Fibroblast of the aortic adventitia (primary cell): ENCODE results near the gene GSTO1. TPM values are rescaled to one million over a fixed set of nuclear protein-coding genes. Genes with fewer than 3 reads are reported as not detected.

Source experiments
- DNase-seq: peaks from one replicate; pipeline ENCODE4 v3.0.0-alpha.2; 2010; ENCODE audit warnings: low read depth
- H3K4me3 ChIP-seq: 2 replicates; pipeline ENCODE4 v1.5.1; 2011; ENCODE audit warnings: low read depth, mild to moderate bottlenecking, control low read depth, low read length, moderate library complexity
- CTCF ChIP-seq: IDR thresholded peaks from 2 replicates; pipeline ENCODE4 v1.5.1; 2011; ENCODE audit warnings: mild to moderate bottlenecking, low read length, control low read depth, inconsistent platforms; ENCODE audit not compliant: insufficient read depth
- total RNA-seq: library from RNA; depleted of rRNA; stranded (reverse); fragments of >200 nt; gene quantifications from 2 replicates; pipeline ENCODE4 v1.2.3, GENCODE V29; 2012; ENCODE audit warnings: low replicate concordance

Gene GSTO1
- total RNA-seq, 1 donor: 260 TPM

- TF ChIP-seq CTCF: no peak
- DNase-seq: no peak
- H3K4me3 ChIP-seq: no peak overlapping the region
Observed at GRCh38 chr10:104296687-104297436, 42.2 kb downstream of the GSTO1 start.

- DNase-seq: no peak
- peak; percentile 57 for TF ChIP-seq CTCF
- no peak overlapping the region for H3K4me3 ChIP-seq
Observed at GRCh38 chr10:104297697-104298660, 43.3 kb downstream of the GSTO1 start.

- peak overlapping the region; percentile 28 for H3K4me3 ChIP-seq
- TF ChIP-seq CTCF: no peak
- DNase-seq: peak; percentile 90
Observed at GRCh38 chr10:104299031-104299904, 44.6 kb downstream of the GSTO1 start.

- DNase-seq: peak; percentile 100
- H3K4me3 ChIP-seq: peak overlapping the region; percentile 40
- TF ChIP-seq CTCF: no peak
Observed at GRCh38 chr10:104300002-104300735, 45.5 kb downstream of the GSTO1 start.

- no peak for TF ChIP-seq CTCF
- DNase-seq: peak; percentile 92
- peak overlapping the region; percentile 40 for H3K4me3 ChIP-seq
Observed at GRCh38 chr10:104300736-104301292, 46.1 kb downstream of the GSTO1 start.
